Thyroid gland (tissue), 4 donors: ENCODE data around the gene DNAH3. TPM values are rescaled to one million over a fixed set of nuclear protein-coding genes. Genes with fewer than 3 reads are reported as not detected.
A peak's percentile ranks its signal among the peaks of the same experiment; 100 is the strongest.

Experiments
- DNase-seq, 2 donors: peaks; one replicate each; pipeline ENCODE4 v3.0.0-alpha.2; 2019
- H3K27ac ChIP-seq, 3 donors: fragments of 200-600 bp; sonication (generic); 1 replicate in 2 of 3; 2 replicates in 1 of 3; pipeline ENCODE4 v1.5.1; 2016 to 2019; ENCODE audit warnings: mild to moderate bottlenecking in 1 of 3, moderate library complexity in 1 of 3
- H3K27me3 ChIP-seq: fragments of 200-600 bp; sonication (generic); one replicate; pipeline ENCODE4 v1.5.1; 2019
- H3K36me3 ChIP-seq, 2 donors: fragments of 200-600 bp; sonication (generic); one replicate each; pipeline ENCODE4 v1.5.1; 2016 to 2019
- H3K4me1 ChIP-seq, 2 donors: fragments of 200-600 bp; sonication (generic); one replicate each; pipeline ENCODE4 v1.5.1; 2017 to 2019
- H3K4me3 ChIP-seq, 3 donors: fragments of 200-600 bp; sonication (generic); replicated peaks in 1 of 3; 1 replicate in 2 of 3; 2 replicates in 1 of 3; pipeline ENCODE4 v1.5.1; 2016; ENCODE audit warnings: mild to moderate bottlenecking in 1 of 3
- H3K9me3 ChIP-seq: fragments of 200-600 bp; sonication (generic); one replicate; pipeline ENCODE4 v1.5.1; 2017
- POLR2A ChIP-seq, 2 donors: fragments of 450-650 bp; IDR thresholded peaks; one replicate each; pipeline ENCODE4 v1.6.1; 2017; ENCODE audit warnings: antibody characterized with exemption in 2 of 2, mild to moderate bottlenecking in 2 of 2, moderate library complexity in 1 of 2
- WGBS, 2 donors: methylation state at CpG; one replicate each; pipeline ENCODE4 v1.1.5; 2017; 5-methylcytosine and 5-hydroxymethylcytosine counted together
- intact Hi-C: fragments of 100-400 bp; cut with DNase I; formaldehyde crosslinking; loops from one replicate; pipeline ENCODE4 v1.15.1; 2023
- total RNA-seq, 4 donors: library from RNA; depleted of rRNA; stranded (reverse); fragments of >200 nt; gene quantifications; one replicate each; pipeline ENCODE4 v1.2.3, GENCODE V29; 2016
- TF ChIP-seq, protein P1 (sequence below), 6 experiments: fragments of 200-600 bp in 3 of 6; fragments of 450-650 bp in 3 of 6; sonication (generic) in 3 of 6; IDR thresholded peaks; one replicate each; pipeline ENCODE4 v1.5.1; 2016 to 2019; ENCODE audit warnings: antibody characterized with exemption in 6 of 6, mild to moderate bottlenecking in 2 of 6, inconsistent platforms in 1 of 6, moderate library complexity in 1 of 6

DNAH3 gene
- total RNA-seq, 4 donors from 2014 or later: 0.15 TPM; not detected in 3

DNA sequence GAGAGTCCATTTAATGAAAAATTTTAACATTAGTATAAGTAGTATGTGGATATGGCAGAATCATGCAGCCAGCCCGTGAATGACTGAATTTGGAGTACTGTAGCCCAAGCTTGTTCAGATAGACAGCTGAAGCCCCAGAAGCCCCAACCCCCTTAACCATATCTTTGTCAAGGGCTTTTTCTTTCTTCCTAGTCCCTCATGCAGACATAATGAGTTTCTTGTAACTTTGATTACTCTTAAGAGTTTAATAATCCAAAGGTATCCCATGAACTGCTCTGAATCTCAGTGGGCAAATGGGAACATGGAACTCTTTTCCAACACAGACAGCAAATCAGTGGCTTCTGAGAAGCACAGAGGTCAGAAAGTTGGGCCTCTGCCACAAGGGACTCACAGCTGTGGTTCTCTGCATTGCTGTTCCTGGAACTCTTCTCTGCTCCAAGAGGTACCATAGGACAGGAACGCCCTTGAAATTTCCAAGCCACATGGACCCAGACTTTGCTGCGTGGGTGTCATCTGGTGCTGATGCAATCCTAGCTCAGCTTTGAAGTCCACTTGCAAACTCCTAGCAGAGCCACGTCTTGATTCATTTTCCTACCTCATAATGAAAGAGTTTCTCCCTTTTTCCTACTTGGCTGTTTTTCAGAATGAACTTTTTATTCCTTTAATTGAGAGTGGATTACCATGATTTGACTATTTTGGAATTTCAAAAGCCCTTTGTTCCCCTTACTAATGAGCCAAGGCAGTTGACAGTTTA lies 232.0 kb downstream of the DNAH3 start:
- no peaks in the 10 kb centered on the region for H3K27me3 ChIP-seq
- H3K4me1 ChIP-seq: peaks cover 1 to 3% of the 10 kb centered on the region in 2 donors
- WGBS, 2 donors: 70 to 83% methylated on average over 4 of the region's 4 CpGs
- H3K9me3 ChIP-seq: no peaks in the 10 kb centered on the region
- DNase-seq: peak in 1 of 2 donors; percentile 11
- no peak overlapping the region for H3K27ac ChIP-seq
- H3K36me3 ChIP-seq: no peaks in the 10 kb centered on the region
- no peak overlapping the region for H3K4me3 ChIP-seq
- intact Hi-C loops: no loop called here
- no peak for TF ChIP-seq POLR2A (IDR thresholded peaks at IDR 0.05)
- TF ChIP-seq, protein P1, sequence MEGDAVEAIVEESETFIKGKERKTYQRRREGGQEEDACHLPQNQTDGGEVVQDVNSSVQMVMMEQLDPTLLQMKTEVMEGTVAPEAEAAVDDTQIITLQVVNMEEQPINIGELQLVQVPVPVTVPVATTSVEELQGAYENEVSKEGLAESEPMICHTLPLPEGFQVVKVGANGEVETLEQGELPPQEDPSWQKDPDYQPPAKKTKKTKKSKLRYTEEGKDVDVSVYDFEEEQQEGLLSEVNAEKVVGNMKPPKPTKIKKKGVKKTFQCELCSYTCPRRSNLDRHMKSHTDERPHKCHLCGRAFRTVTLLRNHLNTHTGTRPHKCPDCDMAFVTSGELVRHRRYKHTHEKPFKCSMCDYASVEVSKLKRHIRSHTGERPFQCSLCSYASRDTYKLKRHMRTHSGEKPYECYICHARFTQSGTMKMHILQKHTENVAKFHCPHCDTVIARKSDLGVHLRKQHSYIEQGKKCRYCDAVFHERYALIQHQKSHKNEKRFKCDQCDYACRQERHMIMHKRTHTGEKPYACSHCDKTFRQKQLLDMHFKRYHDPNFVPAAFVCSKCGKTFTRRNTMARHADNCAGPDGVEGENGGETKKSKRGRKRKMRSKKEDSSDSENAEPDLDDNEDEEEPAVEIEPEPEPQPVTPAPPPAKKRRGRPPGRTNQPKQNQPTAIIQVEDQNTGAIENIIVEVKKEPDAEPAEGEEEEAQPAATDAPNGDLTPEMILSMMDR (IDR thresholded peaks at IDR 0.05): no peak

DNA sequence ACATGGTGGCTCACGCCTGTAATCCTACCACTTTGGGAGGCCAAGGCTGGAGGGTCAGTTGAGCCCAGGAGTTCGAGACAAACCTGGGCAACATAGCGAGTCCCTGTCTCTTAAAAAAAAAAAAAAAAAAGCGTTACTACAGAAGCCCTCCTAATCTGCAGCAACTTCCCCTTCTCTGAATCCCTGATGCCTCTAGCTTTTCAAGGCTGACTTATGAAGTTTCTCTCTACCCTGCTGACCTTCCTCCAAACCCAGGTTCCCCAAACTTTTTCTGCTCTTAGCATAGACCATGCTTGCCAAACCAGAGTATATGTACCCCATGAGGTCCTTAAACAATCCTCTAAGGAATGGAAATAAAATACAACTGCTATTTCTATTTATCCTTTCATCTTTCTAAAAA lies 233.7 kb downstream of the DNAH3 start:
- Histone ChIP-seq H3K4me1 (peaks cover 3 to 8% of the 10 kb centered on the region in 2 donors), H3K9me3 (no peaks in the 10 kb centered on the region), H3K27me3 (no peaks in the 10 kb centered on the region), H3K36me3 (no peaks in the 10 kb centered on the region), H3K4me3 (no peak overlapping the region), H3K27ac (no peak overlapping the region)
- no peak for DNase-seq
- intact Hi-C loops: no loop called here
- WGBS, 2 donors: 91 to 98% methylated on average over 4 of the region's 4 CpGs
- TF ChIP-seq POLR2A (IDR thresholded peaks at IDR 0.05): no peak
- TF ChIP-seq, protein P1 (IDR thresholded peaks at IDR 0.05): no peak

DNA sequence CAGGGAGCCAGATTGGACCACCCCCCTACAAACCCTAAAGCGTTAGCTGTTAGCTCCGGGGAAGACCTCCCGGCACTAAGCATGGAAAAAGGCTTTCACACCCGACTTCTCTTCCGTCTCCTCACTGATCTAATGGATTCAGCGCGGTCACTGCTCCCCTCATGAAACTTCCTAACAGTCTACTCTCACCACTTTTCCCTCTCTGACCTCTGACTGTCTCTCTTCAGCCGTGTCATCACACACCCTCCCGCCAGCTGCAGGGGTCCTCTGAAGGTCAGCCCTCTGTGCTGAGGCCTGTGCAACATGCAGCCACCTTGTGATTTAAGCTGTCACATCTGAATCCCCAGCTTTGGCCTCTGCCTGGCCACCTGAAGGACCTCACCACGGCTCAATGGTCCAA lies 234.4 kb downstream of the DNAH3 start:
- Histone ChIP-seq H3K4me3 (no peak overlapping the region), H3K27ac (no peak overlapping the region), H3K36me3 (no peaks in the 10 kb centered on the region), H3K27me3 (no peaks in the 10 kb centered on the region), H3K9me3 (no peaks in the 10 kb centered on the region), H3K4me1 (peaks cover 3 to 14% of the 10 kb centered on the region in 2 donors)
- TF ChIP-seq, protein P1 (IDR thresholded peaks at IDR 0.05): no peak
- TF ChIP-seq POLR2A (IDR thresholded peaks at IDR 0.05): no peak
- intact Hi-C loops: no loop called here
- 84 to 93% methylated on average over 10 of the region's 10 CpGs for WGBS, 2 donors
- no peak for DNase-seq

DNA sequence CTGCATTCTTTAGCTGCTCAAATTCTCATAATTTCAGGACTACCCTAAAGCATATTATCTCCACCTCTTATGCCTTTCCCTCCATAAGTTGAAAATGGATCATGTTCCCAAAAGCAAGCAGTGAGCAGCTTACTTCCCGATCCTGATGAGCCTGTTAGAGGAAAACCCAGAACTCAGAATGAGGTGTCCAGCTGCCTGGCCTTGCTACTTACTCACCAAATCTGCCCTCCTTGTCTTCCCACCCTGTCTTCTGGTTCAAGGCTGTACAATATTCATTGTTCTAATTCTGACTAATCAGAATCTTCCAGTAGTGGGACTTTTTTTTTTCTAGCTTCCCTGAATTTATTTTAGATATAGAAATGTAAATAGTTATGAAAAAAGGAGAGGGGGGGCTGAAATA lies 239.3 kb downstream of the DNAH3 start:
- no peak for DNase-seq
- Histone ChIP-seq H3K27me3 (no peaks in the 10 kb centered on the region), H3K4me3 (no peak overlapping the region), H3K4me1 (peaks cover 8 to 34% of the 10 kb centered on the region in 2 donors), H3K27ac (peak overlapping the region in 1 of 3 donors; percentile 63), H3K9me3 (no peaks in the 10 kb centered on the region), H3K36me3 (no peaks in the 10 kb centered on the region)
- TF ChIP-seq, protein P1 (IDR thresholded peaks at IDR 0.05): no peak
- no peak for TF ChIP-seq POLR2A (IDR thresholded peaks at IDR 0.05)
- intact Hi-C loops: no loop called here
- WGBS, 2 donors: 50 to 58% methylated on average over 1 of the region's 1 CpG

DNA sequence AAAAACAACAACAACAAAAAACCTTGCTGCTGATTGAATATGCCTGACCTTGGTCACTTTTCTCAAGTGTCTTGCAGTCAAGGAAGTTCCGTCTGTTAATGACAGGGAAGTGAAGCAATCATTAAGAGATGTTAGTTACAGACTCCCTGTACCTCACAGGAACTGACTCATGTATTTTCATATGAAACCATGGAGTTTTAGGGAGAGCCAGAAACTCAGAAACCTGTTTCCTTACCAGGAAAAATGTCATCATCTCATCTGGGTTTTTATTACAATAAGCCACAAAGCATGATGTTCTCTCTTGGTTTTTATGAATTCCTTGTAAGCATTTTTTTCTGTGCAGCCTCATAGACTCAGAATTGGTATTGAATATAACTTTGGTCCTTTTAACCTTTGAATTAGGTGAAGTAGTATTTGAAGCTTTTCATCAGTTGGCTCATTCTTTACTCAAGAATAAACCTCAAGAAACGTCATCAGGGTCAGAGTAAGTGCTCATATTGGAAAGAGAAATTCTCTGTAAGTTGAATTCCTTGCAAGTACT lies 239.8 kb downstream of the DNAH3 start:
- no peak for TF ChIP-seq POLR2A (IDR thresholded peaks at IDR 0.05)
- TF ChIP-seq, protein P1 (IDR thresholded peaks at IDR 0.05): no peak
- DNase-seq: no peak
- Histone ChIP-seq H3K4me3 (no peak overlapping the region), H3K4me1 (peaks cover 13 to 39% of the 10 kb centered on the region in 2 donors), H3K27ac (peak overlapping the region in 1 of 3 donors; percentile 63), H3K9me3 (no peaks in the 10 kb centered on the region), H3K36me3 (no peaks in the 10 kb centered on the region), H3K27me3 (no peaks in the 10 kb centered on the region)
- WGBS, 2 donors: 28 to 48% methylated on average over 2 of the region's 2 CpGs
- intact Hi-C loops: no loop called here
